HG03045 (cell line): ENCODE measurements around the gene NAA10.

ENCODE experiments used
- ATAC-seq: cut with Tn5 transposase; IDR thresholded peaks from one replicate; pipeline ENCODE4 v1.9.1; 2021; ENCODE audit warnings: mild to moderate bottlenecking, moderate library complexity; ENCODE audit not compliant: unreplicated experiment

The NAA10 gene

GRCh38 chrX:153930011-153930910 lies 4.6 kb downstream of the NAA10 start:
- ATAC-seq, result no peak

GRCh38 chrX:153929576-153929975 lies 5.3 kb downstream of the NAA10 start:
- no peak for ATAC-seq

DNA sequence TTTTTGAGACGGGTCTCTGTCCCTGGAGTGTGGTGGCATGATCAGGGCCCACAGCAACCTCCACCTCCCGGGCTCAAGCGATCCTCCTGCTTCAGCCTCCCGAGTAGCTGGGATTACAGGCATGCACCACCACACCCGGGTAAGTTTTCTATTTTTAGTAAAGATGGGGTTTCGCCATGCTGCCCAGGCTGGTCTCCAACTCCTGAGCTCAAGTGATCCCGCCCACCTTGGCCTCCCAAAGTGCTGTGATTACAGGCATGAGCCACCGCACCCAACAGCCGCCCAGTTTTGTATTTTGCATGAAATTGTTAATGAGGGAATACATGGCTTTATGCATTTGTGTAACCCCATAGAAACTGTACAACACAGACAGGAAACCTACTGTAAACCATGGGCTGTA lies 6.0 kb downstream of the NAA10 start:
- no peak for ATAC-seq

- peak; percentile 73 for ATAC-seq
Measured at GRCh38 chrX:153927922-153928760, 6.7 kb downstream of the NAA10 start.

DNA sequence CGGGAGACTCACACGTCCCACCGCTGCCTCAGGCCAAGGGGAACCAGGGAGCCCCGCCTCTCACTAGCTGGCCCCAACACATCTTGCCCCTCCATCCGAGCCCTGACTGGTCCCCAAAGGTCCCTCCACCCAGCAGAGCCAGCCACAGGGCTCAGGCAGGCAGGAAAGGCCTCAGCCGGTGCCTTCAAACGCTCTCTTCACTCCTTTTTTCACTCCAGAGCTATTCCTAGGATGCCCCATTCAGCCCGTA lies 7.2 kb downstream of the NAA10 start:
- no peak for ATAC-seq

DNA sequence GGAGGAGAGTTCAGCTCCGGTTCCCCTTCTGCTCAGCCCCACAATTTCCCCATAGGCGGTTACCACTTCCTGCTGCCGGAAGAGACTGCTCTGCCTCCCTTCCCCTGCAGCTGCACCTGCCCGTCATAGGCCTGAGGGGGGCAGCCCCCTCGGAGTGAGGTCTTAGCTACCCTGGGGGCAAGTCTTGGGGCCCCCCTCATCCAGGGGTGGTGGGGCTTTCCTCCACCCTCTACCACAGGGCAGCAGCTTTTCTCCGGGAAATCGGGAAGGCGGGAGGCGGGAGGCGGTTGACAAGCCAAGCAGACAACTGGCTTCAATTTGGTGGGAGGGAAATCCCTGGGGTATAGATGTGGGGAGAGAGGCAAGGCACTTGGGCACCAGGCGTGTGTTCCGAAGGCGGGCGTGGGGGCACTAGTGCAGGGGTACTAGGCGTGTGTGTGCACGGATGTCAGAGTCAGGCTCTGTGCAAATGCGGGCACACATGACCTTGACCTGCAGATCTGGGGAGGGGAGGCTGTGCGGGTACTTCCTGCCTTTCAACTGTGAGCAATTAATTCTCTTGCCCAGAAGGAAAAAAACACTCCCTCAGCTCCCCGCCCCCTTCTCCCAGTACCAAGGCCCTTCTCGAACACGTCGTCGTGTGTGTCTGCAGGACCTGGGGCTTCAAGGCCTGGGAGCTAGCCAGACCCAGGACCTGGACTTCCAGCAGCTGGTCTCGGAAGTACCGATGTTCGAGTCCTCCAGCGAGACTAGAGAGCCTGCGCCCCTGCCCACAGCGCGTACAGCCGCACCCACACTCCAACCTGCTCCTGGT lies 7.8 kb downstream of the NAA10 start:
- no peak for ATAC-seq

GRCh38 chrX:153926552-153926857 lies 8.3 kb downstream of the NAA10 start:
- ATAC-seq, result no peak

DNA sequence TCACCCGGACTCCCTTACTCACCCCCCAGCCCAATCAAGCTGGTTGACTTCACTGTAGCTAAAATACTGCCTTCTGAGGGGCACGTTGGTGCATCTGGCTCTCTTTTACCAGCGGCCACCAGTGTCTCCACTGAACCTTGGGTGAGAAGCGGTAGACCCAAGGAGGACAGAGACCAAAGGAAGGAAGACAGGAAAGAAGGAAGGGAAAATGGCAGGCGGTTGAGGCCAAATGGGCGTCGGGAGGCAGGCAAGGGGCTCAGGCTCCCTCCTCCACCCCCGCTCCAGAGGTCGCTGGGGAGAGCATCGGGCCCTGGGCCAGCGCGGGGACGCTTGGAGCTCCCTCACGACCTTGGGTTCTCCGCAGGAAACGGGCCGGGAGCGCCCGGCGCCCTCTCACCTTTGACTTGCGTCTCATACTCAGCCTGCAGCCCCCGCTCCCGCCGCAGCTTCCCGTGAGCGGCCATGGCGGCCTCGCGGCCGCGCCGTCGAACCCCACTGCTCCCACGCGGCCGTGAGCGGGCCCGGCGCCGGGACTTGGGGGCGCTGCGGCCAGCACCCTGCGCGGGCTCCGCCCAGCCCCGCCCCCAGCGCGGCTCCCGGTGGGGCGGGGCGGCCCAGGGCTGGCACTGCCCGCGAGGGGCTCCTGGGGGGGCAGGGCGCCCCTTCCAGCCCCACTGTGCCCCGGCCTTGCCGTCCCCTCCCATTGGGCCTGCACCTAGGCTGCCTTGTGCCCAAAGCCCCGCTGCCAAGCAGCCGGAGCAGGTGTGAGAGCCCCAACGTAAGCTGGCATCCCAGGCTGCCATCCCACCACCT lies 8.9 kb downstream of the NAA10 start, which contains the start of gene ARHGAP4:
ARHGAP4 (minus strand) TSS at position 526 of the 813 bp plus-strand sequence; CDS start at position 464, 62 bp downstream.
- ATAC-seq, result no peak

GRCh38 chrX:153925387-153925738 lies 9.5 kb downstream of the NAA10 start:
- ATAC-seq, result no peak

DNA sequence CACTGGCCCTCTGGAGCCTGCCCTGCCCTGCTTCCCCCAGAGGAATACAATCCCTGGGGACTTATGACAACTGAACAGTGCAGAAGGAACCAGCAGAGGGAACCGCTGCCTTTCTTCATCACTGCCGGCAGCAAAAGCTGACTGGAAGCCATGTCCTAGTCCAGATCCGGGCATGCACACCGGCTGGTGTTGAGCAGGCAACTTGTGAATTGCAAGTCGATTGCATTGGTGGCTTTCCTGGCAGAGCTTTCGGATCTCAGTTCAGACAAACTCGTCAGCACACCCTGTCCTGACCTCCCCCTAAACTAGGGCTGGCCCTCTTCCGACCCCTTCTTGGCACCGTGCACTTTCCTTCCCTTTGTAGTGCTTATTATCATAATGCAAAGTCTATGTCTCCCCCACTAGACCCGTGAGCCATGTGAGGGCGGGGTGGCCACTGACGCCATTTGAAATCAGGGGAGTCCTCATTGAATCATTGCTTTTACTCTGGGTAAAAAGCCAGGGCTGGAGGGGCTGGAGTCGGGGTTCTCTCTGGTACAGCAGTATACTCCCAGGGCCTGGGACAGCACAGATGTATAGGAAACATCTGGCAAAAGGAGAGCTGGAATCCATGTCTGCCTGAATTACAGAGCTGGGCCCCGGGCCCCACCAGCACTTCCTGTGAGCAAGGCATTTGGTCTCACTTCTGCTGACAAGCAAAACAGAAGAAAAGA lies 10.5 kb downstream of the NAA10 start:
- no peak for ATAC-seq

GRCh38 chrX:153922932-153923857 lies 11.6 kb downstream of the NAA10 start:
- no peak for ATAC-seq

DNA sequence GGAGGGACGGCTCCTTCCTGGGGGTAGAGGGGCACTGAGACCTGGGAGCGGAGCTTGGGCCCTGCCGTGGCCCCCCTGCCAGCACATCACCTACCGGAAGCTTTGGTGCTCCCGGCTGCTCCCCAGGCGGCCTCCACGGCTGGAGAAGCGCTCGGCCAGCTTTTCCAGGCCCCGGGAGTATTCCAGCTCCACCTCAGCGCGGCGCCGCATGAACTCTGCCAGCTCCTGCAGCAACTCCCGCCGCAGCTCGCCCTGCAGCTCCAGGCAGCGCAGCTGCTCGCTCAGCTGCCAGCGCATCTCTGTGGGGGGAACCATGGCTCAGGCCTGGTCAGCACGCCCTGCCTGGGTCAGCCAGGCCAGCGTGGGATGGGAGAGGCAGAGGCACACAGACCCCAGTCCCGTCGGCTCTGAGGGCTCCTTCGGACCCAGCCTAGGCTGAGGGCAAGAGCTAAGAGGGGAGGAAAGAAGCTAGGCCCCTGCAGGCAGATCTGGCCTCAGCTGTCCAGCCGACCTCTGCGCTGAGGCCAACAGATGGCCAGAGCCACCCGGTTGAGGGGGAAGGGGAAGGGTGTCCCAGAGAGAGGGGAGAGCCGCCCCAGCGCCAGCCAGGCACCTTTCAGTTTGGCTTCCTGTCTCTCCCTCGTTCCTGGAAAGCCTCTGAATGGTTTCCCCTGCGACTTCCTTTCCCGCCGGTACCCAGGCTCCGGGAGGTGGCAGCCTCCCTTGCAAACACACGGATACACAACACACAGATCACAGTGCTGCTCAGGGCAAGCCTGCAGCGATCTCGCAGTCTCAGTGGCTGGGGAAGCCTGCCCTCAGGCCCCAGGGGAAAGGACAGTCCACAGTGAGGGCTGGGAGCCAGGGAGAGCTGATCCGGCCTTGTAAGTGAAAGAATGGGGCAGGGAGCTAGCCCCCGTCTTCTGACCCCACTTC lies 13.1 kb downstream of the NAA10 start:
- no peak for ATAC-seq

DNA sequence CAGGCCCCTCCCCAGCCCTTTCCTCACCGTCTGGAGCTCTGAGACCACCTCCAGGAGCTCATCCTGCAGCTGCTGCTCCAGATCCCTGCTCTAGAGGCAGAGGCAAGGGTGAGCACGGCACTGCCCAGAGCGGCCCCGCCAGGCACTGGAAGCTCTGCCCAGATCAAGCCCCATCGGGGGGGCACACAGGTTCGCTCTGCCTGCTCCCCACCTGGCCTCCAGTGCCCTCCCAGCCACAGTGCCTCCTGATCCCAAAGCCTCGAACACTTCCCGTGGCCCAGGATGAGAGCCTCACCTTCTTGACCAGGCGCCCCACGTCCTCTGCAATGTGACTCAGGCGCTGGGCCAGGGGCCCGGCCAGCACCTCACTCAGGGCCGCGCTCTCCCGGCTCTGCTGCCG lies 13.8 kb downstream of the NAA10 start:
- ATAC-seq, result no peak

DNA sequence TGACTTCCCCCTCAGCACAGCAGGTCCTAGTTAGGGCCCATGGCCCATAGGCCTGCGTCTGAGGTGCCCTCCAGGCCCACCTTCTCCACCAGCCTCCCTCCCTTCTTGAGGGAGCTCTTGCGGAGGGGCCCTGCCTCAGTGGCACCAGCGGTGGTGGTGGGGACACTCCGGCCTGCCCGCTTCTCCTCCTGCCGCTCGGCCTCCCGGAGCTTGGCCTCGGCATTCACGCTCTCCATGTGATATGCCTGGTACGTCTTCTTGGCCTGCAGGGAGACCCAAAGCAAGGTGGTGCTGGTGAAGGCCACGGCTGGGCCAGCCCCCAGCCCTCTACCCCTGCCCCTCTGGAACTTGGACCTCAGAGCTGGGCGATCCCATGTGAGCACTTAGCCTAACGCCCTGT lies 14.3 kb downstream of the NAA10 start:
- ATAC-seq, result no peak

GRCh38 chrX:153919281-153919680 lies 15.6 kb downstream of the NAA10 start:
- ATAC-seq, result no peak

DNA sequence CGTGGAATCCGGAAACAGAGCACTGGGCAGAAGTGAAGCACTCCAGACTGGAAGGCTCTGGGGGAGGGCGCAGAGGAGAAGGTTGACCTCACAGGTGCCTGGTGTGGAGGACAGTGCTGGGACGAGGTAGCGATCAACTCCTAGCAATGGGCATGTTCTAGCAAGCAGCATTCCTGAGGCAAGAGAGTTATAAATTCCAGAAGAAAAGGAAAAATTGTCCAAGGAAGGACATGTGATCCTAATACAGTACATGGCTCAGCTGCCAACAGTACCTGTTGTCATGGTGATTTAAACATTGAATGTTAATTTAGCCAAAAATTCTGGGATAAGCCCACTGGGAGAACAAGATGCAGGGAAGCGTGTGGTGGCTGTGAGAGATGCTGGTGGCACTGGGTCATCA lies 17.0 kb downstream of the NAA10 start:
- ATAC-seq, result no peak

GRCh38 chrX:153913701-153914100 lies 21.1 kb downstream of the NAA10 start:
- ATAC-seq, result no peak

DNA sequence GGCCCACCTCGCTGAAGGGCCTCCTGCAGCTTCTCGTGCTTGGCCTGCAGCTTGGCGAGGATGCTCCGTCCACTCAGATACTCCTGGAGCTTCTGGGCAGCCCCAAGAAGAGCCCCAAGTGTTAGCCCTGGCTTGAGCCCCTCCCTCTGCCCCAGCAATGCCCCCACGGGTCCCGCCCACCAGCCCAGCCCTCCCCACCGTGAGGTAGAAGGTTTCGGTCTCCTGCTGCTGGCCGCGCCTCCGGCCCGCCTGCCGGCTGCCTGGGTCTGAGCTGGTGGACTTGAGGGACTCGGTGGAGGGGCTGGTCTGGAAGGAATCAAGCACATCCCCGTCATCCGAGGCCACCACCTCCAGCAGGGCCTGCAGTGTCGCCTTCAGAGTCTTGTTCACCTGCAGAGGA lies 21.6 kb downstream of the NAA10 start:
- ATAC-seq, result no peak
